GM19438 (cell line): ENCODE measurements around the gene RAB3IL1.
"Not testable (repeated sequence)": the region's sequence is repeated elsewhere in the genome, so short reads cannot be mapped to it uniquely, and the experiment has no call there.

Experiments used
- ATAC-seq: cut with Tn5 transposase; IDR thresholded peaks from one replicate; pipeline ENCODE4 v1.9.1; 2021; ENCODE audit warnings: low read depth; ENCODE audit not compliant: unreplicated experiment

Gene RAB3IL1

DNA sequence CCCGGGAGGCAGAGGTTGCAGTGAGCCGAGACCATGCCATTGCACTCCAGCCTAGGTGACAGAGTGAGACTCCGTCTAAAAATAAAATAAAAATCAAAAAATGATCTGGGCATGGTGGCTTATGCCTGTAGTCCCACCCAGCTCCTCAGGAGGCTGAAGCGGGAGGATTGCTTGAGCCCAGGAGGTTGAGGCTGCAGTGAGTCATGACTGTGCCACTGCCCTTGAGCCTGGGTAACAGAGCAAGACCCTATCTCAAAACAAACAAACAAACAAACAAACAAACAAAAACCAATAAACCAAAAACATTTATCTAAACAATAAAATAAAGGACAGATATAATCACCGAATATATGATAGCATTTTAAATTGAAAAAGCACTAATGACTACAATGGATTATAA is 36.3 kb upstream of the RAB3IL1 start:
- not testable (repeated sequence) for ATAC-seq

DNA sequence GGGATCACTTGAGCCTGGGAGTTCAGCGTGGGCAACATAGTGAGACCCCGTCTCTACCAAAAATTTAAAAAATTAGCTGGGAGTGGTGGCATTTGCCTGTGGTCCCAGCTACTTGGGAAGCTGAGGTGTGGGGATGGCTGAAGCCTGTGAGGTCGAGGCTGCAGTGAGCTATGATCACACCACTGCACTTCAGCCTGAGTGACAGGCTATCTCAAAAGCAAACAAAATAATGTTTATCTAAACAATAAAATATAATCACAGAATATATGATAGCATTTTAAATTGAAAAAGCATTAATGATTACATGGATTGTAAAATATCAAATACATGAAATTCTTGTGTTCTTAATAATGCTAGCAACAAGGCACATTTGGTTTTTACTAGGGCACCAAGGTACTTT is 35.5 kb upstream of the RAB3IL1 start:
- ATAC-seq, result no peak

DNA sequence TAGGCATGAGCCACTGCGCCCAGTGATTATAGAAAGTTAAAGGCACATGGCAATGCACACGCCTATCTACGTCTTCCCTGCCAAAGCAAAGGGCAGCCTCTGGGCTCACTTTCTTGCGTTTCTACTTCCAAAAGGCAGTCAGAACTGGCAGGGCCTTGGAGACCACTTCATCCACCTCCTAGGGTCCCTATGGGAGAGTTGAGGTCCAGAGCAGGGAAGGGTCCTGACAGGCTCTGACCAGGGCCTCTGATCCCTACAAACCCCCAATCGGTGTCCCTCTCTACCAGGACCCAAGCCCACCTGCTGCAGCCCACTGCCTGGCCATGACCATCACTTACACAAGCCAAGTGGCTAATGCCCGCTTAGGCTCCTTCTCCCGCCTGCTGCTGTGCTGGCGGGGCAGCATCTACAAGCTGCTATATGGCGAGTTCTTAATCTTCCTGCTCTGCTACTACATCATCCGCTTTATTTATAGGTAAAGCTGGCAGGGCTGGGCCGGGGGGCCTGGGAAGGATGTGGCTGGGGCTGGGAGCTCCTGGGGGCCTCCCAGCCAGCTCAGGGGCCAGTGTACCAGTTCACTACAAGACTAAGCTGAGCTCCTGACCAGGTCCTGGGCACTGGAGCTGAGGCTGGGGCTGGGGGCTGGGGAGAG is 34.2 kb upstream of the RAB3IL1 start:
- ATAC-seq, result no peak

DNA sequence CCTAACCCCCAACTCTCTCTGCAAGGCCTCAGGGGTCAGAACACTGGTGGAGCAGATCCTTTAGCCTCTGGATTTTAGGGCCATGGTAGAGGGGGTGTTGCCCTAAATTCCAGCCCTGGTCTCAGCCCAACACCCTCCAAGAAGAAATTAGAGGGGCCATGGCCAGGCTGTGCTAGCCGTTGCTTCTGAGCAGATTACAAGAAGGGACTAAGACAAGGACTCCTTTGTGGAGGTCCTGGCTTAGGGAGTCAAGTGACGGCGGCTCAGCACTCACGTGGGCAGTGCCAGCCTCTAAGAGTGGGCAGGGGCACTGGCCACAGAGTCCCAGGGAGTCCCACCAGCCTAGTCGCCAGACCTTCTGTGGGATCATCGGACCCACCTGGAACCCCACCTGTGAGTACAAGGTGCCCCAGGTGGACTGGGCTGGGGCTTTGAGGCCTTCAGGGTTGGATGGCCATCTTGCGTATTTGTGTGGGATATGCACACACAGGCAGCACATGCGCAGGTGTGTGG is 32.7 kb upstream of the RAB3IL1 start, which contains the start of gene BEST1:
TSS of gene BEST1 (plus strand) at position 317 of the 513 bp plus-strand sequence. CDS start 1,456 bp downstream, outside the sequence.
- ATAC-seq, result no peak

DNA sequence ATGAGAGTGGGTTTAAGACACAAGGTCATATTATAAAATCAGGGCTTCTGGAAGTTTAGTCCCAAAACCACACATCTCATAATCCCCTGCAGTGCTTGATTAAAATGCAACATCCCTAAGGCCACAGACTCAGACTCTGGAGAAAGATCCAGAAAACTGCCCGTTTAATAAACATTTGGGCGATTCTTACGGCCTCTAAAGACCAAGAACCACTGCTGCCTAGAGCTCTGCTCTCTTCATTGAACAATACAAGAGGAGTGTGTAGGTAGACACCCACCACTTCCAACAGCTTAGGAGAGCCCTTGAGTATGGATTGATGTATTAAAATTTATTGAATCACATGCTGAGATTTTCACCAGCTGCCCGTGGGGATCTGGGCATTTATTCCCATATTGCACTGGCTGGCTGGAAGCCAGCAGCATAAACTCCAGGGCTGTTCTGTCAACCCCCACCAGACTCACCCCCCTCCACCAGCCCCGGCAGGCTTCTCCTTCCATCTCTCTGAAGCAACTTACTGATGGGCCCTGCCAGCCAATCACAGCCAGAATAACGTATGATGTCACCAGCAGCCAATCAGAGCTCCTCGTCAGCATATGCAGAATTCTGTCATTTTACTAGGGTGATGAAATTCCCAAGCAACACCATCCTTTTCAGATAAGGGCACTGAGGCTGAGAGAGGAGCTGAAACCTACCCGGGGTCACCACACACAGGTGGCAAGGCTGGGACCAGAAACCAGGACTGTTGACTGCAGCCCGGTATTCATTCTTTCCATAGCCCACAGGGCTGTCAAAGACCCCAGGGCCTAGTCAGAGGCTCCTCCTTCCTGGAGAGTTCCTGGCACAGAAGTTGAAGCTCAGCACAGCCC is 32.0 kb upstream of the RAB3IL1 start:
- ATAC-seq, result no peak

DNA sequence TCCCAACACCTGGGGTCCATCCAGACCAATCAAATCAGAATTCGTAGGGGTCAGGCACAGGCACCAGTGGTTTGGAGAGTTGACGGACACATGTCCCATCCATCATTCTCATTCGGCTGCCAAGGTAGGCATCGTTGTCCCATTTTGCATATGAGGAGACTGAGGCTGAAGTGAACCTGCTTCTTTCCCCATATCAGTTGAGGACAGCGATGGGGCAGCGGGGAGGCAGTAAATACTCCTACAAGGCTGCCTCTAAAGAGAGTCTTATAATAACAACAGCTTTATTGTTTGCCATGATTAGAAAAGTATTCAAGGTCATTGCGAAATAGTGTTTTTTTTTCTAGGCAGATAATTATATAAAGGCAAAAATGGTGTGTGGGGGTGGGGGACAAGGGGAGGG is 31.1 kb upstream of the RAB3IL1 start:
- ATAC-seq, result no peak

DNA sequence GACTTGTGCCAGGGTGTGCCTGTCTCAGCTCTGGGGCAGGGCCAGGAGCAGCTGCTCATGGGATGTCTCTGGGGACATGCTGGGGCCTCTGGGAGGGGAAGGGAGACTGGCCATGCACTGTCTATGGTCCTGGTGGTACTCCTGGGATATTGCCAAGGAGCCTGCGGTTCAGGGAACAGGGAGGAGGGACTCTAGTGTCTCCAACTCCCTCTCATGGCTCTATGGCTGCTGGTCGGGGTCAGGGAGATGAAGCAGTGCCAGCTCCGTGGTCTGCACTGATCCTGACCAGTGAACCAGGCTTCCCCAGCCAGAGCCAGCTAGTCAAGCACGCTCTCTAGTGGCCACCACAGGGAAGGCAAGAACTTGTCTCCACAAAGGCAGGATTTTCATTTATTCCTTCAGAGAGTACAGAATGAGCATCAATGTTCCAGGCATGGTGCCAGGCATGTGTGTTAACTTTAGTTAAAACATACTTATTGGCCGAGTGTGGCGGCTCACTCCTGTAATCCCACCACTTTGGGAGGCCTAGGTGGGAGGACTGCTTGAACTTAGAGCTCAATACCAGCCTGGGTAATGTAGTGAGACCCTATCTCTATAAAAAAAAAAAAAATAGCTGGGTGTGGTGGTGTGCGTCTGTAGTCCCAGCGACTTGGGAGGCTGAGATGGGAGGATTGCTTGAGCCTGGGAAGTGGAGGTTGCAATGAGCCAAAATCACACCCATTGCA is 30.3 kb upstream of the RAB3IL1 start:
- no peak for ATAC-seq

DNA sequence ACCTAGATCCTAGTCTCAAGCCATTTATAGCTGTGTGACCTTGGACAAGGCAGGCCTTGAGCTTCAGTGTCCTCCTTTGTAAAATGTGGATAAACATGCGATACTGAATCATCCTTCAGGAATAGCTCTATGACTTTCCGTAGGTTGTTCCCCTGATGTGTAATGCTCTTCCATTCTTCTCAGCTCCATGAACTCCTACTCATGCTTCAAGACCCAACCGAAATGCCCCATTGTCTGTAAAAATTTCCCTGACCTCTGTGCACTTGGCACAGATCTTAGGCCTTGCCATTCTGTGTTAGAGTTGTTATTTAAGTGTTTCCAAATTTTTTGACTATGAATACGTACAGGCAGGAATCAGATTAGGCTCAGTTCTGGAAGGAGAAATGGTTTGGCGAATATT is 29.5 kb upstream of the RAB3IL1 start:
- no peak for ATAC-seq

DNA sequence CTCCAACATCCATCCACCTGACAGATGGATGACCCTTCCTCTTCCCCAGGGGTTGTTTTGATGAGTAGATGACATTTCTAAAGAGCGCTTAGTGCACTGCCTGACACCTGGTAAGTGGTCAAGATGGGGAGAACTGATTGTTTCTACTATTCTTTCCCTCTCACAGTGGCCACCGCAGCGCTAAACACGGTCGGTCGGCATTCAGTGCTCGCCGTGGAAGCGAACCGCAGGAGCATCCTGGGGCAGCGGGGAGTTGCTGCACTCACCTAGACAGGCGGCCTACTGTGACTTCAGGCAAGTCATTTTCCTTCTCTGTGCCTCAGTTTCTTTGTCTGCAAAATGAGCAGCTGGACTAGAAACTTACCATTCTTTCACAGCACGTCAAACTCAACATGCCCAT is 27.8 kb upstream of the RAB3IL1 start:
- no peak for ATAC-seq

DNA sequence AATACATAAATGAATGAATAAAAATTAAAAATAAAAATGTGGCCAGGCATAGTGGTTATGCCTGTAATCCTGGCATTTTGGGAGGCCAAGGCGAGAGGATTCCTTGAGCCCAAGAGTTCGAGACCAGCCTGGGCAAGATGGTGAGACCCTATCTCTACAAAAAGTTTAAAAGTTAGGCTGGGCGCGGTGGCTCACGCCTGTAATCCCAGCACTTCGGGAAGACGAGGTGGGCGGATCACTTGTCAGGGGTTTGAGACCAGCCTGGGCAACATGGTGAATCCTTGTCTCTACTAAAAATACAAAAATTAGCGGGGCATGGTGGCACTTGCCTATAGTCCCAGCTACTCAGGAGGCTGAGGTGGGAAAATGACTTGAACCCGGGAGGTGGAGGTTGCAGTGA is 23.1 kb upstream of the RAB3IL1 start:
- ATAC-seq, result no peak

DNA sequence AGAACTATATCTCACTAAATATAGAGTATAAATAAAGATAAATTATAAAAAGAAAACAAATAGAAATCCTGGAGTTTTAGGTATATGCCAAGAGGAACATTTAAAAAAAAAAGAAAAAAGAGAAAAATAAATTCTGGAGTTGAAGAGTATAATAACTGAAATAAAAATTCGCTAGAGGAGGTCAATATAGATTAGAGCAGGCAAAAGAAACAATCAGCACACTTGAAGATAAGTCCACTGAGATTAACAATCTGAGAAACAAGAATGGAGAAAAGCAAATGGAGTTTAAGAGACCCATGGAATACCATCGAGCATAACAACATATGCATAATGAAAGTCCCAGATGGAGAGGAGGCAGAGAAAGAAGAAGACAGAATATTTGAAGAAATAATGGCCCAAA is 18.5 kb upstream of the RAB3IL1 start:
- ATAC-seq, result no peak

DNA sequence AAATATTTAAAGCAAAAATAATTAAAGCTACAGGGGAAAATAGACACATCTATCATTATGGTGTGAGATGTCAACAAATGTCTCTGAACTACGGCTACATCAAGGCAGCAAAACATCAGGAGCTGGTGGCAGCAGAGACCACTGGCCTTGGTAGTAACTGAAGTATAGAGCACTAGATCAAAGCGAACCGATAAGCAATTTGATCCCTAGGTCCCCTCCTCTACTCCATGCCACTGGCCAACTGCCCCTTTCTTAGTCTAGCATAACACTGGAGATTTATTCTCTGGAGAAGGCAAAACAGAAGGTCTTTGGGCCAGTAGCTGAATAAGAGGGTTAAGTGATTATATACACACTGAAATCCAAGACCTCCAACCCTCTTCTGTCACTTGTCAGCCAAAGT is 13.6 kb upstream of the RAB3IL1 start:
- ATAC-seq, result no peak

DNA sequence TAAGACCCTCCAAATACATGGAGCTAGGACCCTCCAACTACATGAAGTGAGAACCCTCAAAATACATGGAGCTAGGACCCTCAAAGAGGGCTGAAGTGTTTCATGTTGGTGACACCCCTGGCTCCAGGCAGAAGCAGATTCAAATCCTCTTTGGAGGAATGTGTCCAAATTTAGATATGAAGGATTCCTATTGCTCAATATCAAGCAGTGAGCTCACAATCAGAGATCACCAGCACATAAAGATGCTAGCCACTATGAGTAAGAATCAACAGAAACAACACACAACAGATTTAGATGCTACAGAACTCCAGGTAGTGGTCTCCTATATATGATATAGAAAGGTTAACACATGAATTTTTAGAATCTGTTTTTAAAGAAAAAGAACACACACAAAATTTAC is 11.2 kb upstream of the RAB3IL1 start:
- no peak for ATAC-seq

DNA sequence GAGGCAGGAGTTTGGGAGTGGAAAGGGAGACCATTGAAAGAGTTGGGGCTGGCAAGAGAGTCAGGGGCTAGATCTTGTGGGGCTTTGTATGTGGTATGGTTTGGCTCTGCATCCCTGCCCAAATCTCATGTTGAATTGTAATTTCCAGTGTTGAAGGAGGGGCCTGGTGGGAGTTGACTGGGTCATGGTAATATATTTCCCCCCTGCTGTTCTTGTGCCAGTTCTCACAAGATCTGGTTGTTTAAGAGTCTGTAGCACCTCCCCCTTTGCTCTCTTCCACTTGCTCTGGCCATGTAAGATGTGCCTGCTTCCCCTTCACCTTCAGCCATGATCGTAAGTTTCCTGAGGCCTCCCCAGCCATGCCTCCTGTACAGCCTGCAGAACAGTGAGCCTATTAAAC is 10.1 kb upstream of the RAB3IL1 start:
- no peak for ATAC-seq

DNA sequence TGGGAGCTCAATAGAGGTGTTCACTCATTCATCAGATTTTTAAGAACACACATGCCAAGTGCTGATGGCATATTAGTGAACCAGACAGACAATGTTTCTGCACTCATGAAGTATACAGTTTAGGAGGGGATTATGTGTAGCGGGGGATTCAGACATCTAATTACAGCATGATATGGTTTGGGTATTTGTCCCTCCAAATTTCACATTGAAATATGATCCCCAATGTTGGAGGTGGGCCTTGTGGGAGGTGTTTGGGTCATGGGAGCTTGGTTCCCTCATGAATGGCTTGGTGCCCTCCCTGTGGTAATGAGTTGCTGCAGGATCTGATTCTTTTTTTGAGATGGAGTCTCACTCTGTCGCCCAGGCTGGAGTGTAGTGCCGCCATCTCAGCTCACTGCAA is 8.9 kb upstream of the RAB3IL1 start:
- no peak for ATAC-seq

DNA sequence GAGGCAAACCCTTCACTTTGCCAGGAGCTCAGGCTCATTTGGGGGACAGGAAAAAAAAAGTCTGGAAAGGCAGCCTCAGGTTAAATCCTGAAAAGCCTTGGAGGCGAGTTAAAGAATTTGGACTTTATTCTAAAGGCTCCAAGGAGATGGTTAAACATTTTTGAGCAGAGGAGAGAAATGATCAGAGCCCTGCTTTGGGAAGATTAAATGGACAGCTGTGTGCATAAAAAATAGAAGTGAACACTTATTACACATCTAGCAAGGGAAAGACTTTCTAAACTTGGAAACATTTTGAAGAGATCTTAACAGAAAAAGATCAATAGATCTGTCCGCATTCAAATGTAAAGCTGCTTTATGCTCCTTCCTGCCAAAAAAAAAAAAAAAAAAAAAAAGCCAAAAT is 8.4 kb upstream of the RAB3IL1 start:
- ATAC-seq, result no peak

DNA sequence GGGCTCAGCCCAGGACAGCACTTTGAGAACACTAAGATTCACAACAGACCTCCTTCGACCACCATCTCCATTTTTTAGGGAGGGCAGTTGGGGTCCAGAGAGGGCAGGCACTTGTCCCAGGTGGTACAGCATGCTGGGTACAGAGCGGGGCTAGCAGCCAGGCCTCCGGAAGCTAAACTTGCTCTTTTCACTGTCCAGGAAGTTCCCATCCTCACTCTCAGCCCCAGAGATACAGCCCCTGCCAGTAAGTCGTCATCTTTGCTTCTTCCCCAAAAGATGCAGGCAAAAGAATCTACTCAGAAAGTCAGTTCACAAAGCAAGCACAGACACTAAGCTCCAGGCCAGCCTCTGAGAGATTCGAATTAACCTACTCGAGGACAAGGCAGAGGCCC is 6.7 kb upstream of the RAB3IL1 start:
- ATAC-seq, result no peak

DNA sequence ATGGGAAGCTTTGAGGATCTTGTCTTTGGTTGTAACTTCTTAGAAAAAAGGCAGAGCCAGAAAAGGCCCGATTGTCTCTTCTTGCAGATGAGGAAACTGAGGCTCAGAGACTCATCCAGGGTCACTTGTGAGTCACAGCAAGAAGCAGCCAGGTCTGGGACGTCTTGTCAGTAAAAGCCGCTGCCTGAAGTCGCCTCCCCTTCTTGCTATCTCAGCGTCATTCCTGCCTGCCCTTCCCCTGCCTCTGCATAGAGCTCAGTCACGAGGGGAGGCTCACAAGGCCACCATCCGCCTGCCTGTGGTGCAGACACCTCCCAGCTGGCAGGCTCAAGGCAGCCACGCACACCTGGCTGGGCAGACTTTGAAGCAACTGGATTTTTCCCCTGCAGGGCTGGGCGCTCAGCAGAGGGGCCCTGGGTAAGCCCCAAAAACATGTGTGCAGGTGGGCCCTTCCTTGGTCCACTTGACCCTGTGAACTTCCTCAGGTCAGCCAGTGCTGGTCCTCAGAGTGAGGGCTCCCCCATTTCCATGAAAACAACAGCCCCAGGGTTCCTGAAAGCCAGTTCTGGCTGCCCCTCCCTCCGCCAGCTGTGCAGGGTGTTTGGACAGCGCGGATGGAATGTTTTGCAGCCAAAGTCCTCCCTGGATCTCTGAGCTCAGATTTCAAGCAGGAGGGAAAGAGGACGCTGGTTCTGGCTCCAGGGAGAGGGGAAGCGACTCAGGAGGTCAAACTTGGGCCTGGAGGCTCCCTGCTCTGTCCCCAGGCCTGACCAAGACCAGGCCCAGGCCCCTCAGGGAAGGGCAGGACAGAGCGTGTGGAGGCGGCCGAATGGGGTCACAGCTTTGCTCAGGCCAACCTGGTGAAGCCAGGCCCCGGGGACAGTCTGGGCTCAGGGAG is 6.0 kb upstream of the RAB3IL1 start:
- no peak for ATAC-seq

DNA sequence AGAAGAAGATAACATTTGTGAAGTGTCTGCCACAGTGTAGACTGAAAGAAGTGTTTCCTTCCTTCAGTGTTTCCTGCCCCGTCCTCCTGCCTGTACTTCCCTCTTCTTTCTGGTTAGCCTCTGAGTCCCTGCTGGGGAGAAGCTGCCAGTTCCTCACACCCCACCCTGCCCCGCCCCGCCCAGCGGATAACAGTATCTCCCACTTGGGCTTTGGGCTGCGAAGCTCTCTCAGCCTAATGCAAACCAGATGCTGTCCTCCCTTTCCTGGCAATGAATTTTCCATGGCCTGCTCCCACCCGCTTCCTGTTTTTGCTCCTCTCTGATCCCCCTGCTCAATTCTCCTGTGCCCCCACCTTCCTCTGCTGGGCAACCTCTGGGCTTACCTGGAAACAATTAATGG is 5.2 kb upstream of the RAB3IL1 start:
- ATAC-seq, result no peak

DNA sequence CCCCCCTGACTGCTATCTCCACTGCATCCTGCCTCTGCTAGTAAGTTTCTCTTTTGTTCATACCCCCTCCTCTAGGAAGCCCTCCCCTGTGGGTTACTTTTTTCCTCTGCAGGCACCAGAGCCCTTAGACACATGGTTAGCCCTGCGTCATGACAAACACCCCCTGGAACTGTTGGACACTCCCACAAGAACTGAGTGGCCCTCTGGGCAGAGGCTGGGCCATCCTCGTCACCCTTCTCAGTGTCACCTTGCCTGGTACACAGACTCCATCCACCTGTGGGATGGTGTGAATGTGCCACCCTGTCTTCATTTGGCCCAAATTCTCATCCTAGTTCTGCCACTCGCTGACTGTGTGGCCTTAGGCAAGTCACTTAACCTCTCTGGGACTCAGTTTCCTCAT is 4.1 kb upstream of the RAB3IL1 start:
- no peak for ATAC-seq
